ENCODE measurements around the gene TMEM14B. TPM values are rescaled to one million over a fixed set of nuclear protein-coding genes. Genes with fewer than 3 reads are reported as not detected.

The TMEM14B gene
- total RNA-seq, 1 donor from 2014 or later = 52.6 TPM

- TF ChIP-seq, protein P1, sequence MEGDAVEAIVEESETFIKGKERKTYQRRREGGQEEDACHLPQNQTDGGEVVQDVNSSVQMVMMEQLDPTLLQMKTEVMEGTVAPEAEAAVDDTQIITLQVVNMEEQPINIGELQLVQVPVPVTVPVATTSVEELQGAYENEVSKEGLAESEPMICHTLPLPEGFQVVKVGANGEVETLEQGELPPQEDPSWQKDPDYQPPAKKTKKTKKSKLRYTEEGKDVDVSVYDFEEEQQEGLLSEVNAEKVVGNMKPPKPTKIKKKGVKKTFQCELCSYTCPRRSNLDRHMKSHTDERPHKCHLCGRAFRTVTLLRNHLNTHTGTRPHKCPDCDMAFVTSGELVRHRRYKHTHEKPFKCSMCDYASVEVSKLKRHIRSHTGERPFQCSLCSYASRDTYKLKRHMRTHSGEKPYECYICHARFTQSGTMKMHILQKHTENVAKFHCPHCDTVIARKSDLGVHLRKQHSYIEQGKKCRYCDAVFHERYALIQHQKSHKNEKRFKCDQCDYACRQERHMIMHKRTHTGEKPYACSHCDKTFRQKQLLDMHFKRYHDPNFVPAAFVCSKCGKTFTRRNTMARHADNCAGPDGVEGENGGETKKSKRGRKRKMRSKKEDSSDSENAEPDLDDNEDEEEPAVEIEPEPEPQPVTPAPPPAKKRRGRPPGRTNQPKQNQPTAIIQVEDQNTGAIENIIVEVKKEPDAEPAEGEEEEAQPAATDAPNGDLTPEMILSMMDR (IDR thresholded peaks at IDR 0.05; ENCODE audit: unreplicated experiment) = no peak
- Mint-ChIP-seq H3K4me3 (ENCODE audit: unreplicated experiment) (no peak overlapping the region), H3K9me3 (ENCODE audit: unreplicated experiment) (no peaks in the 10 kb centered on the region), H3K36me3 (ENCODE audit: low read depth, unreplicated experiment) (no peaks in the 10 kb centered on the region), H3K27me3 (ENCODE audit: unreplicated experiment) (no peaks in the 10 kb centered on the region), H3K27ac (ENCODE audit: unreplicated experiment) (no peak overlapping the region), H3K4me1 (ENCODE audit: unreplicated experiment) (no peaks in the 10 kb centered on the region)
- no peak for DNase-seq (ENCODE audit: low spot score)
These were observed 46.1 kb downstream of the TMEM14B start for GRCh38 chr6:10793695-10794094.

DNA sequence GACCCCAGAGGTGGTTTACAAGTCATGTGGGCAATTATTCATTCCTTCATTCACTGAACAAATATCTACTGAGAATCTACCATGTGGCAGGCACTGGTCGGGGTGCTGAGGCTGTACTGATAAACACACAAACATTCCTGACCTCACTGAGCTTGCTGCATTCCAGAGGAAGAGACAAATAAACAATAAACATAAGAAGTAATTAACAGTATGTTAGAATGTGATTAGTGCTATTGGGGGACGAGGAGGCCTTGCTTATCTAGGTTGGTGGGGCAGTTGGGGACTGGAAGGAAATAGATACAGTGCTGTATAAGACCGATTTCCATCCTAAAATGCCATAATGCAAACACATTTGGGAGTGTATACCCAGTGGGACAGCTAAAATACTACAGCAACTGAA is 46.6 kb downstream of the TMEM14B start:
- H3K4me3 Mint-ChIP-seq (ENCODE audit: unreplicated experiment) = no peak overlapping the region
- no peak overlapping the region for H3K27ac Mint-ChIP-seq (ENCODE audit: unreplicated experiment)
- no peaks in the 10 kb centered on the region for H3K36me3 Mint-ChIP-seq (ENCODE audit: low read depth, unreplicated experiment)
- no peaks in the 10 kb centered on the region for H3K4me1 Mint-ChIP-seq (ENCODE audit: unreplicated experiment)
- TF ChIP-seq, protein P1 (IDR thresholded peaks at IDR 0.05; ENCODE audit: unreplicated experiment) = no peak
- H3K9me3 Mint-ChIP-seq (ENCODE audit: unreplicated experiment) = no peaks in the 10 kb centered on the region
- no peaks in the 10 kb centered on the region for H3K27me3 Mint-ChIP-seq (ENCODE audit: unreplicated experiment)
- DNase-seq (ENCODE audit: low spot score) = no peak

- Mint-ChIP-seq H3K27ac (ENCODE audit: unreplicated experiment) (no peak overlapping the region), H3K4me3 (ENCODE audit: unreplicated experiment) (no peak overlapping the region), H3K36me3 (ENCODE audit: low read depth, unreplicated experiment) (no peaks in the 10 kb centered on the region), H3K4me1 (ENCODE audit: unreplicated experiment) (no peaks in the 10 kb centered on the region), H3K9me3 (ENCODE audit: unreplicated experiment) (no peaks in the 10 kb centered on the region), H3K27me3 (ENCODE audit: unreplicated experiment) (no peaks in the 10 kb centered on the region)
- TF ChIP-seq, protein P1 (IDR thresholded peaks at IDR 0.05; ENCODE audit: unreplicated experiment) = no peak
- DNase-seq (ENCODE audit: low spot score) = no peak
These were observed 53.2 kb downstream of the TMEM14B start for GRCh38 chr6:10800810-10801209.

DNA sequence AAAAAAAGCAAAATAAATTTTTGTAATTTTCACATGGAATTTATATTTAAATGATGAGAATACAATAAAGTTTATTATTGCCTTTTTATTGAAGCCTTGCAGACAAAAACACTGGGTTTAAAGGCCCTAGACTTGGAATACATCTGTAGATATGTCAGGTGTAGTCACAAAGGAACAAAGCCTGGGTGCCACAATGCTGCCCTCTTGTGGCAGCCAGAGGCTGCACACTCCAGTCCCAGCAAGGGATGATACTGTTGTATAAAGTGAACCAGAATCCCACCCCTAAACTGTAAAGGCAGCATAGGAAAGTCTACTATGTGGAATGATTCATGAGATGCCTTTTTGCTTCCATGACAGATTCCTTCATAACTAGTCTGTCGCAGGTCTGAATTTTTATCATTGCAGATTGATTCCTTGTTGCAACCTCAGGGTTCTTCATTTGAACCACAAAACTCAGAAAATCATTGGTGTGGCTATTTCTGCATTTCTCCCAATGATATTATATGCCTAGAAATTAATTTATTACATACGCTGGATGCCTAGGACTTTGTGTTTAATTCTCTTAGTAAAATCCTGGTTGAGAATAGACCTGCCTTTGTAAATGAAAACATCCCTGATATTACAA is 53.7 kb downstream of the TMEM14B start:
- no peak overlapping the region for H3K27ac Mint-ChIP-seq (ENCODE audit: unreplicated experiment)
- no peak overlapping the region for H3K4me3 Mint-ChIP-seq (ENCODE audit: unreplicated experiment)
- TF ChIP-seq, protein P1 (IDR thresholded peaks at IDR 0.05; ENCODE audit: unreplicated experiment) = peak; percentile 95
- no peaks in the 10 kb centered on the region for H3K4me1 Mint-ChIP-seq (ENCODE audit: unreplicated experiment)
- DNase-seq (ENCODE audit: low spot score) = peak; percentile 70
- no peaks in the 10 kb centered on the region for H3K9me3 Mint-ChIP-seq (ENCODE audit: unreplicated experiment)
- no peaks in the 10 kb centered on the region for H3K27me3 Mint-ChIP-seq (ENCODE audit: unreplicated experiment)
- no peaks in the 10 kb centered on the region for H3K36me3 Mint-ChIP-seq (ENCODE audit: low read depth, unreplicated experiment)

Other genes with a start within 250 kb of the TMEM14B start
- gene GCNT2, start 226.5 kb upstream of the TMEM14B start, total RNA-seq (ENCODE audit: unreplicated experiment) = 71.1 TPM
- gene C6orf52, start 53.2 kb upstream of the TMEM14B start, total RNA-seq (ENCODE audit: unreplicated experiment) = 1.6 TPM
- 12.8 TPM for gene PAK1IP1, start 52.8 kb upstream of the TMEM14B start, total RNA-seq (ENCODE audit: unreplicated experiment)
- gene TMEM14C, start 24.7 kb upstream of the TMEM14B start, total RNA-seq (ENCODE audit: unreplicated experiment) = 96.7 TPM
- gene MAK, start 90.7 kb downstream of the TMEM14B start, total RNA-seq (ENCODE audit: unreplicated experiment) = not detected
- gene GCM2, start 134.2 kb downstream of the TMEM14B start, total RNA-seq (ENCODE audit: unreplicated experiment) = not detected
- gene SYCP2L, start 139.2 kb downstream of the TMEM14B start, total RNA-seq (ENCODE audit: unreplicated experiment) = 8.1 TPM

Data from endothelial cell (in vitro differentiated cells).